ENCODE measurements around the gene PRSS1.
"Not testable (repeated sequence)": the region's sequence is repeated elsewhere in the genome, so short reads cannot be mapped to it uniquely, and the experiment has no call there.

Gene PRSS1

GRCh38 chr7:142751526-142752175, 2.4 kb downstream of the PRSS1 start:
- not testable (repeated sequence) for H2AK5ac ChIP-seq (ENCODE audit: low read length, severe bottlenecking); H2BK15ac ChIP-seq (ENCODE audit: low read depth, poor library complexity, severe bottlenecking); H3K9ac ChIP-seq (ENCODE audit: low read length); H2BK5ac ChIP-seq (ENCODE audit: low read depth, low read length, poor library complexity, severe bottlenecking); H3K79me1 ChIP-seq (replicated peaks; ENCODE audit: low read length, poor library complexity, severe bottlenecking); H4K8ac ChIP-seq (ENCODE audit: low read length); H3K4me3 ChIP-seq (ENCODE audit: insufficient read depth in 1 of 2, low read depth in 1 of 2, low read length in 2 of 2); H3K4me2 ChIP-seq (ENCODE audit: low read length, poor library complexity, severe bottlenecking); H3K4ac ChIP-seq (ENCODE audit: low read depth in 1 of 2, low read length in 2 of 2); H3K4me1 ChIP-seq (ENCODE audit: control insufficient read depth, insufficient read depth, low read depth, low read length); H2BK120ac ChIP-seq (ENCODE audit: low read depth, low read length); H4K91ac ChIP-seq (ENCODE audit: low read length); H3K18ac ChIP-seq (ENCODE audit: low read depth in 1 of 2, low read length in 2 of 2); H3K14ac ChIP-seq (ENCODE audit: low read length in 2 of 2); DNase-seq; H2AFZ ChIP-seq (ENCODE audit: low read depth, low read length); H3K36me3 ChIP-seq (ENCODE audit: control insufficient read depth in 1 of 2, insufficient read depth in 2 of 2, low read depth in 1 of 2, low read length in 2 of 2); H3K9me3 ChIP-seq (ENCODE audit: control insufficient read depth, low read length); H3K27ac ChIP-seq (ENCODE audit: low read length, poor library complexity, severe bottlenecking); H3K23ac ChIP-seq (ENCODE audit: low read length in 2 of 2); H2BK12ac ChIP-seq (ENCODE audit: low read length in 2 of 2)
- H3K27me3 ChIP-seq (ENCODE audit: control insufficient read depth in 1 of 2, insufficient read depth in 1 of 2, low read length in 2 of 2), result peaks cover 5 to 20% of the 10 kb centered on the region in 2 experiments
- WGBS, result 82% methylated on average over 14 of the region's 14 CpGs

- Histone ChIP-seq H3K79me1 (replicated peaks; ENCODE audit: low read length, poor library complexity, severe bottlenecking) (no peaks in the 10 kb centered on the region), H4K91ac (ENCODE audit: low read length) (no peak overlapping the region), H3K27ac (ENCODE audit: low read length, poor library complexity, severe bottlenecking) (no peak overlapping the region), H3K4me3 (ENCODE audit: insufficient read depth in 1 of 2, low read depth in 1 of 2, low read length in 2 of 2) (no peak overlapping the region), H3K36me3 (ENCODE audit: control insufficient read depth in 1 of 2, insufficient read depth in 2 of 2, low read depth in 1 of 2, low read length in 2 of 2) (no peaks in the 10 kb centered on the region), H3K9me3 (ENCODE audit: control insufficient read depth, low read length) (no peaks in the 10 kb centered on the region), H3K18ac (ENCODE audit: low read depth in 1 of 2, low read length in 2 of 2) (no peak overlapping the region), H3K27me3 (ENCODE audit: control insufficient read depth in 1 of 2, insufficient read depth in 1 of 2, low read length in 2 of 2) (peaks cover 5 to 20% of the 10 kb centered on the region in 2 experiments), H3K23ac (ENCODE audit: low read length in 2 of 2) (no peak overlapping the region), H2BK15ac (ENCODE audit: low read depth, poor library complexity, severe bottlenecking) (no peak overlapping the region), H3K4me1 (ENCODE audit: control insufficient read depth, insufficient read depth, low read depth, low read length) (no peaks in the 10 kb centered on the region), H2BK12ac (ENCODE audit: low read length in 2 of 2) (no peak overlapping the region), H3K9ac (ENCODE audit: low read length) (no peak overlapping the region), H2AFZ (ENCODE audit: low read depth, low read length) (no peak overlapping the region), H4K8ac (ENCODE audit: low read length) (no peak overlapping the region), H2AK5ac (ENCODE audit: low read length, severe bottlenecking) (no peak overlapping the region), H3K14ac (ENCODE audit: low read length in 2 of 2) (no peak overlapping the region), H3K4me2 (ENCODE audit: low read length, poor library complexity, severe bottlenecking) (no peak overlapping the region), H2BK120ac (ENCODE audit: low read depth, low read length) (no peak overlapping the region), H3K4ac (ENCODE audit: low read depth in 1 of 2, low read length in 2 of 2) (no peak overlapping the region), H2BK5ac (ENCODE audit: low read depth, low read length, poor library complexity, severe bottlenecking) (no peak overlapping the region)
- no peak for DNase-seq
- 51% methylated on average over 3 of the region's 3 CpGs for WGBS
Observed at GRCh38 chr7:142752376-142753225, 3.3 kb downstream of the PRSS1 start.

GRCh38 chr7:142753366-142753765, 4.1 kb downstream of the PRSS1 start:
- Histone ChIP-seq H2AK5ac (ENCODE audit: low read length, severe bottlenecking) (no peak overlapping the region), H2BK5ac (ENCODE audit: low read depth, low read length, poor library complexity, severe bottlenecking) (no peak overlapping the region), H4K91ac (ENCODE audit: low read length) (no peak overlapping the region), H2BK15ac (ENCODE audit: low read depth, poor library complexity, severe bottlenecking) (no peak overlapping the region), H3K4me1 (ENCODE audit: control insufficient read depth, insufficient read depth, low read depth, low read length) (no peaks in the 10 kb centered on the region), H3K4me3 (ENCODE audit: insufficient read depth in 1 of 2, low read depth in 1 of 2, low read length in 2 of 2) (no peak overlapping the region), H3K18ac (ENCODE audit: low read depth in 1 of 2, low read length in 2 of 2) (no peak overlapping the region), H2BK12ac (ENCODE audit: low read length in 2 of 2) (no peak overlapping the region), H3K14ac (ENCODE audit: low read length in 2 of 2) (no peak overlapping the region), H2BK120ac (ENCODE audit: low read depth, low read length) (no peak overlapping the region), H2AFZ (ENCODE audit: low read depth, low read length) (no peak overlapping the region), H3K79me1 (replicated peaks; ENCODE audit: low read length, poor library complexity, severe bottlenecking) (no peaks in the 10 kb centered on the region), H3K27me3 (ENCODE audit: control insufficient read depth in 1 of 2, insufficient read depth in 1 of 2, low read length in 2 of 2) (peaks cover 5 to 20% of the 10 kb centered on the region in 2 experiments), H3K9me3 (ENCODE audit: control insufficient read depth, low read length) (no peaks in the 10 kb centered on the region), H3K9ac (ENCODE audit: low read length) (no peak overlapping the region), H3K4ac (ENCODE audit: low read depth in 1 of 2, low read length in 2 of 2) (no peak overlapping the region), H3K23ac (ENCODE audit: low read length in 2 of 2) (no peak overlapping the region), H3K4me2 (ENCODE audit: low read length, poor library complexity, severe bottlenecking) (no peak overlapping the region), H4K8ac (ENCODE audit: low read length) (no peak overlapping the region), H3K27ac (ENCODE audit: low read length, poor library complexity, severe bottlenecking) (no peak overlapping the region), H3K36me3 (ENCODE audit: control insufficient read depth in 1 of 2, insufficient read depth in 2 of 2, low read depth in 1 of 2, low read length in 2 of 2) (no peaks in the 10 kb centered on the region)
- 51% methylated on average over 8 of the region's 8 CpGs for WGBS
- no peak for DNase-seq

GRCh38 chr7:142753925-142754491, 4.7 kb downstream of the PRSS1 start:
- not testable (repeated sequence) for H2AK5ac ChIP-seq (ENCODE audit: low read length, severe bottlenecking); H3K4me1 ChIP-seq (ENCODE audit: control insufficient read depth, insufficient read depth, low read depth, low read length); H4K8ac ChIP-seq (ENCODE audit: low read length); H4K91ac ChIP-seq (ENCODE audit: low read length); H3K79me1 ChIP-seq (replicated peaks; ENCODE audit: low read length, poor library complexity, severe bottlenecking); H3K23ac ChIP-seq (ENCODE audit: low read length in 2 of 2); H2BK120ac ChIP-seq (ENCODE audit: low read depth, low read length); H3K4ac ChIP-seq (ENCODE audit: low read depth in 1 of 2, low read length in 2 of 2); H3K4me3 ChIP-seq (ENCODE audit: insufficient read depth in 1 of 2, low read depth in 1 of 2, low read length in 2 of 2); H3K4me2 ChIP-seq (ENCODE audit: low read length, poor library complexity, severe bottlenecking); H2BK5ac ChIP-seq (ENCODE audit: low read depth, low read length, poor library complexity, severe bottlenecking); H3K9me3 ChIP-seq (ENCODE audit: control insufficient read depth, low read length); H3K27ac ChIP-seq (ENCODE audit: low read length, poor library complexity, severe bottlenecking); H2BK15ac ChIP-seq (ENCODE audit: low read depth, poor library complexity, severe bottlenecking); H3K9ac ChIP-seq (ENCODE audit: low read length); DNase-seq; H3K14ac ChIP-seq (ENCODE audit: low read length in 2 of 2); H3K36me3 ChIP-seq (ENCODE audit: control insufficient read depth in 1 of 2, insufficient read depth in 2 of 2, low read depth in 1 of 2, low read length in 2 of 2); H2BK12ac ChIP-seq (ENCODE audit: low read length in 2 of 2); H2AFZ ChIP-seq (ENCODE audit: low read depth, low read length); H3K18ac ChIP-seq (ENCODE audit: low read depth in 1 of 2, low read length in 2 of 2)
- H3K27me3 ChIP-seq (ENCODE audit: control insufficient read depth in 1 of 2, insufficient read depth in 1 of 2, low read length in 2 of 2), result peaks cover 5 to 21% of the 10 kb centered on the region in 2 experiments
- WGBS, result 35% methylated on average over 5 of the region's 5 CpGs
